ENCODE data around the gene FGF6.
"Not testable (repeated sequence)": the region's sequence is repeated elsewhere in the genome, so short reads cannot be mapped to it uniquely, and the experiment has no call there.

Gene FGF6

GRCh38 chr12:4460761-4461160 lies 15.1 kb upstream of the FGF6 start:
- H3K27me3 ChIP-seq (ENCODE audit: insufficient read depth, low read length), result 0 out of 2 replicates have a peak, but pooled peaks cover 4% of the 10 kb centered on the region
- H3K9ac ChIP-seq (ENCODE audit: low read length), result no peak overlapping the region
- H4K20me1 ChIP-seq (ENCODE audit: insufficient read depth, low read length), result no peaks in the 10 kb centered on the region
- H3K36me3 ChIP-seq (ENCODE audit: insufficient read depth, low read length), result no peaks in the 10 kb centered on the region
- no peaks in the 10 kb centered on the region for H3K9me2 ChIP-seq (ENCODE audit: low read depth, low read length)
- no peaks in the 10 kb centered on the region for H3K9me3 ChIP-seq (ENCODE audit: low read length)
- H3K4me1 ChIP-seq (ENCODE audit: insufficient read depth, low read length, severe bottlenecking), result no peaks in the 10 kb centered on the region
- no peaks in the 10 kb centered on the region for H3F3A ChIP-seq (ENCODE audit: insufficient read depth, low read length)
- H3K4me3 ChIP-seq (ENCODE audit: low read depth, low read length, poor library complexity, severe bottlenecking), result no peak overlapping the region
- no peak overlapping the region for H3K27ac ChIP-seq (ENCODE audit: low read depth, low read length, poor library complexity, severe bottlenecking)
- no peak overlapping the region for H3K4me2 ChIP-seq (ENCODE audit: low read length)
- no peaks in the 10 kb centered on the region for H3K79me2 ChIP-seq (ENCODE audit: insufficient read depth, low read length)
- H2AFZ ChIP-seq (ENCODE audit: low read length), result no peak overlapping the region
- TF ChIP-seq CTCF (IDR thresholded peaks at IDR 0.05; ENCODE audit: low read length) (no peak), EZH2 (IDR thresholded peaks at IDR 0.05; ENCODE audit: borderline replicate concordance, low read length) (no peak)

GRCh38 chr12:4455849-4456248 lies 10.2 kb upstream of the FGF6 start:
- not testable (repeated sequence) for H3F3A ChIP-seq (ENCODE audit: insufficient read depth, low read length); H3K9me2 ChIP-seq (ENCODE audit: low read depth, low read length); H3K79me2 ChIP-seq (ENCODE audit: insufficient read depth, low read length); H3K4me3 ChIP-seq (ENCODE audit: low read depth, low read length, poor library complexity, severe bottlenecking); H3K9me3 ChIP-seq (ENCODE audit: low read length); H3K4me1 ChIP-seq (ENCODE audit: insufficient read depth, low read length, severe bottlenecking); H3K36me3 ChIP-seq (ENCODE audit: insufficient read depth, low read length); H2AFZ ChIP-seq (ENCODE audit: low read length); H3K9ac ChIP-seq (ENCODE audit: low read length); H3K27ac ChIP-seq (ENCODE audit: low read depth, low read length, poor library complexity, severe bottlenecking); H3K27me3 ChIP-seq (ENCODE audit: insufficient read depth, low read length); H4K20me1 ChIP-seq (ENCODE audit: insufficient read depth, low read length); H3K4me2 ChIP-seq (ENCODE audit: low read length)

- Histone ChIP-seq H4K20me1 (ENCODE audit: insufficient read depth, low read length) (no peaks in the 10 kb centered on the region), H2AFZ (ENCODE audit: low read length) (no peak overlapping the region), H3K9me3 (ENCODE audit: low read length) (no peaks in the 10 kb centered on the region), H3F3A (ENCODE audit: insufficient read depth, low read length) (no peaks in the 10 kb centered on the region), H3K4me1 (ENCODE audit: insufficient read depth, low read length, severe bottlenecking) (no peaks in the 10 kb centered on the region), H3K27me3 (ENCODE audit: insufficient read depth, low read length) (no peaks in the 10 kb centered on the region), H3K4me2 (ENCODE audit: low read length) (no peak overlapping the region), H3K9me2 (ENCODE audit: low read depth, low read length) (no peaks in the 10 kb centered on the region), H3K79me2 (ENCODE audit: insufficient read depth, low read length) (no peaks in the 10 kb centered on the region), H3K27ac (ENCODE audit: low read depth, low read length, poor library complexity, severe bottlenecking) (no peak overlapping the region), H3K4me3 (ENCODE audit: low read depth, low read length, poor library complexity, severe bottlenecking) (no peak overlapping the region), H3K9ac (ENCODE audit: low read length) (no peak overlapping the region), H3K36me3 (ENCODE audit: insufficient read depth, low read length) (no peaks in the 10 kb centered on the region)
- TF ChIP-seq EZH2 (IDR thresholded peaks at IDR 0.05; ENCODE audit: borderline replicate concordance, low read length) (no peak), CTCF (IDR thresholded peaks at IDR 0.05; ENCODE audit: low read length) (no peak)
Observed at GRCh38 chr12:4454315-4454860, 8.8 kb upstream of the FGF6 start.

- Histone ChIP-seq H3K4me1 (ENCODE audit: insufficient read depth, low read length, severe bottlenecking) (no peaks in the 10 kb centered on the region), H3K9me2 (ENCODE audit: low read depth, low read length) (no peaks in the 10 kb centered on the region), H3K27me3 (ENCODE audit: insufficient read depth, low read length) (no peaks in the 10 kb centered on the region), H3K9ac (ENCODE audit: low read length) (no peak overlapping the region), H4K20me1 (ENCODE audit: insufficient read depth, low read length) (no peaks in the 10 kb centered on the region), H3K27ac (ENCODE audit: low read depth, low read length, poor library complexity, severe bottlenecking) (no peak overlapping the region), H3K9me3 (ENCODE audit: low read length) (no peaks in the 10 kb centered on the region), H3K4me2 (ENCODE audit: low read length) (no peak overlapping the region), H2AFZ (ENCODE audit: low read length) (no peak overlapping the region), H3K79me2 (ENCODE audit: insufficient read depth, low read length) (no peaks in the 10 kb centered on the region), H3K36me3 (ENCODE audit: insufficient read depth, low read length) (no peaks in the 10 kb centered on the region), H3K4me3 (ENCODE audit: low read depth, low read length, poor library complexity, severe bottlenecking) (no peak overlapping the region), H3F3A (ENCODE audit: insufficient read depth, low read length) (no peaks in the 10 kb centered on the region)
- TF ChIP-seq EZH2 (IDR thresholded peaks at IDR 0.05; ENCODE audit: borderline replicate concordance, low read length), result no peak
- TF ChIP-seq CTCF (IDR thresholded peaks at IDR 0.05; ENCODE audit: low read length), result no peak
Observed at GRCh38 chr12:4451694-4452093, 6.1 kb upstream of the FGF6 start.

All from OCI-LY1 (cell line).